Nephron (organoid): ENCODE measurements around the gene CCDC40.
A peak's percentile ranks its signal among the peaks of the same experiment; 100 is the strongest.

Experiments
- H3K27ac Mint-ChIP-seq, 3 experiments: 2 replicates each; pipeline ENCODE4 v1.8.0; 2020; ENCODE audit warnings: mixed read lengths in 3 of 3, mild to moderate bottlenecking in 2 of 3, moderate library complexity in 1 of 3
- H3K27me3 Mint-ChIP-seq: 2 replicates; pipeline ENCODE4 v1.8.0; 2021; ENCODE audit warnings: low read depth, mild to moderate bottlenecking, moderate library complexity, mixed read lengths
- H3K36me3 Mint-ChIP-seq: 2 replicates; pipeline ENCODE4 v1.8.0; 2020; ENCODE audit warnings: low read depth, mixed read lengths
- H3K4me1 Mint-ChIP-seq: 2 replicates; pipeline ENCODE4 v1.8.0; 2020; ENCODE audit warnings: mixed read lengths
- H3K4me3 Mint-ChIP-seq, 3 experiments: 2 replicates each; pipeline ENCODE4 v1.8.0; 2020; ENCODE audit warnings: mild to moderate bottlenecking in 3 of 3, mixed read lengths in 3 of 3, moderate library complexity in 2 of 3
- H3K9me3 Mint-ChIP-seq: 2 replicates; pipeline ENCODE4 v1.8.0; 2020; ENCODE audit warnings: mixed read lengths
- CTCF ChIP-seq, 3 experiments: fragments of 200-600 bp; sonication (generic); IDR thresholded peaks; one replicate each; pipeline ENCODE4 v1.5.0; 2021; ENCODE audit warnings: antibody characterized with exemption in 3 of 3; ENCODE audit not compliant: unreplicated experiment in 3 of 3

Gene CCDC40

GRCh38 chr17:80008383-80008840 is 28.0 kb upstream of the CCDC40 start:
- H3K36me3 Mint-ChIP-seq: peaks cover 13% of the 10 kb centered on the region
- no peak overlapping the region for H3K27ac Mint-ChIP-seq
- TF ChIP-seq CTCF (IDR thresholded peaks at IDR 0.05; ENCODE audit: unreplicated experiment in 3 of 3): peak; percentile 87 to 88 (median 87)
- no peaks in the 10 kb centered on the region for H3K9me3 Mint-ChIP-seq
- H3K27me3 Mint-ChIP-seq: no peaks in the 10 kb centered on the region
- H3K4me1 Mint-ChIP-seq: peaks cover 9% of the 10 kb centered on the region
- no peak overlapping the region for H3K4me3 Mint-ChIP-seq

DNA sequence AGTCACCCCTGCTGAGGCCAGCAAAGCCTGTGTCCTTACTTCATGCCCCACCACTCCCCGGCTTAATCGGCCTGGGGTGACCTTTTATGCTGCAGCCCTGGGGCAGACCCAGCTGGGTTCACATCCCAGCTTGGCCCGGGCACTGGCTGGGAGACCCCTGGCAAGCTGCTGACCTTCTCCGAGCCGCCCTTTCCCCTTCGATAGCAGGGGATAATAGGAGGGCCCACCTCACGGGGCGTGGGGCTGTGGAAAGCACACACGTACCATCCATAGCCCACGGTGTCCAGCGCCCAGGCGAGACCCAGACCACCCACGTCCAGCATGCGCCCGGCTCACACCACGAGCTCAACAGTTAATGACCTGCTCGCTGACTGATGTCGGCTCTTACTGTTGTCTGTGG is 27.6 kb upstream of the CCDC40 start:
- H3K9me3 Mint-ChIP-seq: no peaks in the 10 kb centered on the region
- H3K27ac Mint-ChIP-seq: no peak overlapping the region

GRCh38 chr17:80009391-80010282 is 26.8 kb upstream of the CCDC40 start:
- H3K27me3 Mint-ChIP-seq: no peaks in the 10 kb centered on the region
- H3K4me1 Mint-ChIP-seq: peaks cover 9% of the 10 kb centered on the region
- peaks cover 18% of the 10 kb centered on the region for H3K36me3 Mint-ChIP-seq
- H3K9me3 Mint-ChIP-seq: no peaks in the 10 kb centered on the region
- no peak overlapping the region for H3K27ac Mint-ChIP-seq
- TF ChIP-seq CTCF (IDR thresholded peaks at IDR 0.05; ENCODE audit: unreplicated experiment in 3 of 3): no peak
- no peak overlapping the region for H3K4me3 Mint-ChIP-seq

More for the DNA sequence above, 27.6 kb upstream of the CCDC40 start:
- Mint-ChIP-seq H3K27me3 (no peaks in the 10 kb centered on the region), H3K4me1 (peaks cover 9% of the 10 kb centered on the region), H3K36me3 (peaks cover 13% of the 10 kb centered on the region), H3K4me3 (no peak overlapping the region)
- no peak for TF ChIP-seq CTCF (IDR thresholded peaks at IDR 0.05; ENCODE audit: unreplicated experiment in 3 of 3)

DNA sequence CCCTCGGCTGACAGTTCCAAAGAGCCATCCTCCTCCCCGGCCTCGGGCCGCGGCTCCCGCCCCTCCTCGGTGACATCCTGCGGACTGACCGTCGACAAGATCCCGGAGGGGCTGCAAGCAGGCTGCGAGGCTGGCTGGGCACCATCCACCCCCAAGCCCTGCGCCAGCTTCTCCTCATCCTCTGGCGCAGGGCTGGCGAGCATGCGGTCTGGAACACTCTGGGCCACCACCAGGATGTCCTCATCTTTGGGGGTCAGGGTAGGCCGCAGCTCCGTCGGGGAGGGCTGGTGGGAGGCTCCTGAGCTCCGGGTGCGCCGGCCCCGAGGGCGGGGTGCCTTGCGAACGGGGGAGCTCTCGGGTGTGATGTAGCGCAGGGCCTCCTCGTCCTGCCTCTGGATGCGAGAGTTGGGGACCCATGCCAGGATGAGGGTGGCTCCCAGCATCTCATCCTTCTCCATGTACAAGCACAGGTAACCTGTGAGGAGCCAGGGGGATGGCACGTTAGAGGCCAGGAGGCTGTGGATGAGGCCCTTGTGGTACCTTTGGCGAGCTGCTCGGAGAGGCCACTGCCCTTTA is 26.1 kb upstream of the CCDC40 start:
- peaks cover 9% of the 10 kb centered on the region for H3K4me1 Mint-ChIP-seq
- H3K27me3 Mint-ChIP-seq: no peaks in the 10 kb centered on the region
- no peak overlapping the region for H3K27ac Mint-ChIP-seq
- no peak overlapping the region for H3K4me3 Mint-ChIP-seq
- no peaks in the 10 kb centered on the region for H3K9me3 Mint-ChIP-seq
- no peak for TF ChIP-seq CTCF (IDR thresholded peaks at IDR 0.05; ENCODE audit: unreplicated experiment in 3 of 3)
- H3K36me3 Mint-ChIP-seq: peaks cover 22% of the 10 kb centered on the region

DNA sequence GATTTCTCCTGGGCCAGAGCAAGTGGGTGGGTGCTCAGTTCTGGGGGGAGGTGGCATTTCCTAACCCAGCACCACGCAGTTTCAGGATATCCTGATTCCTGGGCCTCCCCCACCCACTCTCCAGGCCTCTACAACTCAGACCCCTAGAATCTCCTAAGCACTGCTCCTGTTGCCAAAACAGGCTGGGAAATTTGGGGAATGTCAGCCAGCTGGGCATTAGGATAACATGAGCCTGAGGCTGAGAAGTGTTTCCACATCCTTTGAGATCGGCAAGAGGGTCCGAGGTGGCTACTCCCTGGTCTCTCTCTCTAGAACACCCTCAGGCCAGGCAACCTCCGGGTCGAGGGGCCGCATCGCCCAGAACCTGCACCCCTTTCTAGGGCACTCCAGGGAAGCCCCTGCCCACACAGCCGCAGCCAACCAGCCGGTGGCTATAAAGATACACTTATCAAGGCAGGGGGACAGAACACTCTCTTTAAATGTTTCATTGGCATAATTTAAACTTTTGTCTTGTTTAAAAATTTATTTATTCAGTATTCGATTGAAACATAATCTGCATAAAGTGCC is 24.4 kb upstream of the CCDC40 start:
- Mint-ChIP-seq H3K4me1 (peaks cover 9% of the 10 kb centered on the region), H3K9me3 (no peaks in the 10 kb centered on the region), H3K36me3 (peaks cover 27% of the 10 kb centered on the region), H3K27me3 (peaks cover 3% of the 10 kb centered on the region), H3K4me3 (no peak overlapping the region), H3K27ac (no peak overlapping the region)
- TF ChIP-seq CTCF (IDR thresholded peaks at IDR 0.05; ENCODE audit: unreplicated experiment in 3 of 3): no peak
